GM19372 (cell line): ENCODE measurements around the gene PTGES3L.
"Not testable (repeated sequence)": the region's sequence is repeated elsewhere in the genome, so short reads cannot be mapped to it uniquely, and the experiment has no call there.

ENCODE experiments used
- ATAC-seq: cut with Tn5 transposase; IDR thresholded peaks from one replicate; pipeline ENCODE4 v1.9.1; 2021; ENCODE audit warnings: mild to moderate bottlenecking, low read depth, moderate library complexity; ENCODE audit not compliant: unreplicated experiment

The PTGES3L gene

GRCh38 chr17:43014649-43015542 is 35.0 kb upstream of the PTGES3L start:
- ATAC-seq, result no peak

GRCh38 chr17:43014020-43014648 is 34.3 kb upstream of the PTGES3L start:
- no peak for ATAC-seq

GRCh38 chr17:43013296-43013695 is 33.4 kb upstream of the PTGES3L start:
- no peak for ATAC-seq

- ATAC-seq, result no peak
Observed at GRCh38 chr17:43011728-43012472, 32.0 kb upstream of the PTGES3L start.

GRCh38 chr17:43010667-43011308 is 30.9 kb upstream of the PTGES3L start:
- no peak for ATAC-seq

GRCh38 chr17:43006639-43007551 is 27.0 kb upstream of the PTGES3L start, which contains the start of gene IFI35:
Gene IFI35, plus strand, starts transcription at chr17:43006784. Its CDS starts 164 bp downstream, at chr17:43006948.
- ATAC-seq, result no peak

GRCh38 chr17:43003542-43004172 is 23.8 kb upstream of the PTGES3L start:
- no peak for ATAC-seq

GRCh38 chr17:43000894-43001293 is 21.0 kb upstream of the PTGES3L start:
- ATAC-seq, result not testable (repeated sequence)

GRCh38 chr17:42999003-42999525 is 19.2 kb upstream of the PTGES3L start:
- ATAC-seq, result no peak

- ATAC-seq, result peak; percentile 90
Observed at GRCh38 chr17:42997984-42998938, 18.4 kb upstream of the PTGES3L start, which contains the start of gene RPL27. Gene RPL27, plus strand, starts transcription at chr17:42998419. Its CDS starts 332 bp downstream, at chr17:42998751.

GRCh38 chr17:42997390-42997983 is 17.6 kb upstream of the PTGES3L start:
- ATAC-seq, result no peak

GRCh38 chr17:42993913-42994312 is 14.0 kb upstream of the PTGES3L start:
- not testable (repeated sequence) for ATAC-seq

GRCh38 chr17:42992872-42993271 is 13.0 kb upstream of the PTGES3L start:
- ATAC-seq, result no peak

GRCh38 chr17:42991471-42991870 is 11.6 kb upstream of the PTGES3L start:
- no peak for ATAC-seq

GRCh38 chr17:42989726-42990652 is 10.1 kb upstream of the PTGES3L start:
- no peak for ATAC-seq

GRCh38 chr17:42989141-42989540 is 9.3 kb upstream of the PTGES3L start:
- ATAC-seq, result no peak
